Gastrocnemius medialis (tissue), 4 donors: Measurements from ENCODE around the gene CA12.

Experiments used
- CTCF ChIP-seq, 5 experiments: fragments of 450-650 bp in 3 of 5; fragments of 200-600 bp in 2 of 5; sonication (generic) in 2 of 5; IDR thresholded peaks in 4 of 5; conservative IDR thresholded peaks in 1 of 5; 1 replicate in 4 of 5; 2 replicates in 1 of 5; pipeline ENCODE4 v1.5.1; 2016 to 2019; ENCODE audit warnings: antibody characterized with exemption in 5 of 5, mild to moderate bottlenecking in 3 of 5, moderate library complexity in 3 of 5
- POLR2A ChIP-seq, 2 donors: fragments of 450-650 bp; IDR thresholded peaks; one replicate each; pipeline ENCODE4 v1.6.1; 2017; ENCODE audit warnings: antibody characterized with exemption in 2 of 2, mild to moderate bottlenecking in 2 of 2, moderate library complexity in 2 of 2

GRCh38 chr15:63396152-63396928 lies 14.7 kb upstream of the CA12 start:
- TF ChIP-seq CTCF (IDR thresholded peaks at IDR 0.05 in 4 of 5, conservative IDR thresholded peaks at IDR 0.05 in 1 of 5): no peak
- no peak for TF ChIP-seq POLR2A (IDR thresholded peaks at IDR 0.05)
